ENCODE measurements around the gene ALDH5A1. TPM values are rescaled to one million over a fixed set of nuclear protein-coding genes. Genes with fewer than 3 reads are reported as not detected.

ALDH5A1 gene
- total and polyA plus RNA-seq, 10 of the 15 experiments (the other 5 are each of a cell fraction or from before 2014, with no cell fraction given): 2.6 to 13.8 (median 9.3) TPM

- no peak overlapping the region; the same call in 1 of the 2 replicates for H3K4me2 ChIP-seq (ENCODE audit: control insufficient read depth, insufficient read depth)
- SMC1A ChIA-PET (ENCODE audit: uncharacterized antibody, unreplicated experiment): interaction anchor here (0.7 to 3.1 kb wide), 4 partner anchors 18 to 53 kb away, joined by 3 to 13 read pairs (median 4); partner anchors contain the start of gene ALDH5A1
- no peak overlapping the region for H3K27ac ChIP-seq (ENCODE audit: control insufficient read depth, insufficient read depth)
- no peaks in the 10 kb centered on the region for H4K20me1 ChIP-seq (ENCODE audit: control insufficient read depth, insufficient read depth)
- DNase-seq (ENCODE audit: low read depth, low spot score): no peak
- no peak overlapping the region for H3K4me3 ChIP-seq
- no peaks in the 10 kb centered on the region for H3K27me3 ChIP-seq (replicated peaks in 1 of 2; ENCODE audit: control insufficient read depth in 2 of 2, insufficient read depth in 2 of 2, low read length in 1 of 2)
- no peak for TF ChIP-seq ASH2L (IDR thresholded peaks at IDR 0.05; ENCODE audit: borderline replicate concordance, low read depth)
- TF ChIP-seq RUNX3 (IDR thresholded peaks at IDR 0.05; ENCODE audit: low read length): peak; percentile 71
- TF ChIP-seq, protein P1, sequence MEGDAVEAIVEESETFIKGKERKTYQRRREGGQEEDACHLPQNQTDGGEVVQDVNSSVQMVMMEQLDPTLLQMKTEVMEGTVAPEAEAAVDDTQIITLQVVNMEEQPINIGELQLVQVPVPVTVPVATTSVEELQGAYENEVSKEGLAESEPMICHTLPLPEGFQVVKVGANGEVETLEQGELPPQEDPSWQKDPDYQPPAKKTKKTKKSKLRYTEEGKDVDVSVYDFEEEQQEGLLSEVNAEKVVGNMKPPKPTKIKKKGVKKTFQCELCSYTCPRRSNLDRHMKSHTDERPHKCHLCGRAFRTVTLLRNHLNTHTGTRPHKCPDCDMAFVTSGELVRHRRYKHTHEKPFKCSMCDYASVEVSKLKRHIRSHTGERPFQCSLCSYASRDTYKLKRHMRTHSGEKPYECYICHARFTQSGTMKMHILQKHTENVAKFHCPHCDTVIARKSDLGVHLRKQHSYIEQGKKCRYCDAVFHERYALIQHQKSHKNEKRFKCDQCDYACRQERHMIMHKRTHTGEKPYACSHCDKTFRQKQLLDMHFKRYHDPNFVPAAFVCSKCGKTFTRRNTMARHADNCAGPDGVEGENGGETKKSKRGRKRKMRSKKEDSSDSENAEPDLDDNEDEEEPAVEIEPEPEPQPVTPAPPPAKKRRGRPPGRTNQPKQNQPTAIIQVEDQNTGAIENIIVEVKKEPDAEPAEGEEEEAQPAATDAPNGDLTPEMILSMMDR (IDR thresholded peaks at IDR 0.05 in 2 of 3, conservative IDR thresholded peaks at IDR 0.05 in 1 of 3; ENCODE audit: control insufficient read depth in 2 of 3, extremely low read depth in 1 of 3, insufficient read depth in 1 of 3, low read depth in 3 of 3, low read length in 3 of 3): peak in 1 of 3 experiments; percentile 41; a peak in 1 of 6 replicates
- peak; percentile 58 for TF ChIP-seq RAD21 (IDR thresholded peaks at IDR 0.05; ENCODE audit: insufficient read depth, low read depth, low read length)
- TF ChIP-seq, protein P2, sequence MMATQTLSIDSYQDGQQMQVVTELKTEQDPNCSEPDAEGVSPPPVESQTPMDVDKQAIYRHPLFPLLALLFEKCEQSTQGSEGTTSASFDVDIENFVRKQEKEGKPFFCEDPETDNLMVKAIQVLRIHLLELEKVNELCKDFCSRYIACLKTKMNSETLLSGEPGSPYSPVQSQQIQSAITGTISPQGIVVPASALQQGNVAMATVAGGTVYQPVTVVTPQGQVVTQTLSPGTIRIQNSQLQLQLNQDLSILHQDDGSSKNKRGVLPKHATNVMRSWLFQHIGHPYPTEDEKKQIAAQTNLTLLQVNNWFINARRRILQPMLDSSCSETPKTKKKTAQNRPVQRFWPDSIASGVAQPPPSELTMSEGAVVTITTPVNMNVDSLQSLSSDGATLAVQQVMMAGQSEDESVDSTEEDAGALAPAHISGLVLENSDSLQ (IDR thresholded peaks at IDR 0.05): peak; percentile 66
- H3K9me3 ChIP-seq (replicated peaks; ENCODE audit: control insufficient read depth, insufficient read depth, low read length): no peaks in the 10 kb centered on the region
- H2AFZ ChIP-seq (ENCODE audit: control insufficient read depth, low read depth, low read length): peak overlapping the region; percentile 3; the same call in 1 of the 2 replicates
- no peaks in the 10 kb centered on the region for H3K79me2 ChIP-seq (ENCODE audit: control insufficient read depth, insufficient read depth, low read length)
- 41% methylated on average over 12 of the region's 12 CpGs for WGBS (ENCODE audit: insufficient coverage, insufficient replicate concordance, low lambda C conversion rate, missing lambda C conversion rate)
- peak; percentile 64 for ATAC-seq
- no peak overlapping the region for H3K9ac ChIP-seq (ENCODE audit: control insufficient read depth, insufficient read depth, low read length)
- RAD21 ChIA-PET (ENCODE audit: unreplicated experiment): no interaction called here
- CTCF ChIA-PET: interaction anchor here (0.9 to 1.5 kb wide), 7 partner anchors 8 to 142 kb away, joined by 3 to 5 read pairs (median 3); no protein-coding TSS in a partner anchor
- intact Hi-C loops (cut with micrococcal nuclease; ENCODE audit: unreplicated experiment): no loop called here
- no TSS peak for BruUV-seq (replicated peaks)
- in situ Hi-C loops (cut with MboI): no loop called here
- FAIRE-seq: no peak
- no peaks in the 10 kb centered on the region for H3K4me1 ChIP-seq (ENCODE audit: control insufficient read depth, insufficient read depth, low read length)
- POLR2A ChIA-PET: no interaction called here
- no peaks in the 10 kb centered on the region for H3K36me3 ChIP-seq (ENCODE audit: control insufficient read depth in 2 of 2, insufficient read depth in 2 of 2, low read length in 1 of 2)
Observed at GRCh38 chr6:24547243-24547642, 52.5 kb downstream of the ALDH5A1 start.
